GM19455 (cell line): ENCODE results near the gene PRRT1.
"Not testable (repeated sequence)": the region's sequence is repeated elsewhere in the genome, so short reads cannot be mapped to it uniquely, and the experiment has no call there.

Experiments used
- ATAC-seq: cut with Tn5 transposase; IDR thresholded peaks from one replicate; pipeline ENCODE4 v1.9.1; 2021; ENCODE audit not compliant: unreplicated experiment

PRRT1 gene

DNA sequence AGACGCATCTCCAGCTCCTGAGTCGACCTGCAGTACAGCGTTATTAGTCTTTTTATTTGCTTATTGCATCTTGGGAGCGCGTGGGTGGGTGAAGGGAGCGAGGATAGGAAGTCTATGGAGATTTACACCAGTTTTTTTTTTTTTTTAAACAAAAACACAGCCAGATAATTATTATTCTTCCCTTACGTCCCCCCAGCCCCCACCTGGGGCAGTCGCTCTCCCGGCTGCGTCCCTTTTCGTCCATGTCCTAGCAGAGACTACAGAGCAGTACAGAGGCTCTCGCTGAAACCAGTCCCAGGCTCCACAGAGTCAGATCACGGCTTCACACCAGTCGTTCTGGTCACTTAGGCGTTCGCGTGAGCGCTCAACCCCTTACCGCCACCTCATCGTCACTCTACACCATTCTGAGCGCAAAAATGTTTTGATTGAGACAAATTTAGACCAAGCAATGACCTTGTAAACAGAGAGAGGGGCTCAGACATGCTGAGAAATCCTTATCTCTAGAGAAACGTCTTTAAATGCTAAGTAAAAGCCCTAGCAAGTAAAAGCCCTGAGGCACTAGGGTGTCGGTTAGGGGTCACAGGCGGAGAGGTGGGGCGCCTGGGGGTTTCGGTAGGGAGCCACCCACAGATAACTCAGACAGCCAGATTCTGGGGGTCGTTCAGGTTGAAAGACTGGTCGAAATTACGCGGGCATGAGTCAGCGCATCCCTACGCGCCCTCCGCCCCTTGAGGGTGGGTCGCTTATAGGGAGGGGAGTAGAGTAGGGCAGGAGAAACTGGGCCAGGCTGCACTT lies 1.2 kb upstream of the PRRT1 start:
- no peak for ATAC-seq

DNA sequence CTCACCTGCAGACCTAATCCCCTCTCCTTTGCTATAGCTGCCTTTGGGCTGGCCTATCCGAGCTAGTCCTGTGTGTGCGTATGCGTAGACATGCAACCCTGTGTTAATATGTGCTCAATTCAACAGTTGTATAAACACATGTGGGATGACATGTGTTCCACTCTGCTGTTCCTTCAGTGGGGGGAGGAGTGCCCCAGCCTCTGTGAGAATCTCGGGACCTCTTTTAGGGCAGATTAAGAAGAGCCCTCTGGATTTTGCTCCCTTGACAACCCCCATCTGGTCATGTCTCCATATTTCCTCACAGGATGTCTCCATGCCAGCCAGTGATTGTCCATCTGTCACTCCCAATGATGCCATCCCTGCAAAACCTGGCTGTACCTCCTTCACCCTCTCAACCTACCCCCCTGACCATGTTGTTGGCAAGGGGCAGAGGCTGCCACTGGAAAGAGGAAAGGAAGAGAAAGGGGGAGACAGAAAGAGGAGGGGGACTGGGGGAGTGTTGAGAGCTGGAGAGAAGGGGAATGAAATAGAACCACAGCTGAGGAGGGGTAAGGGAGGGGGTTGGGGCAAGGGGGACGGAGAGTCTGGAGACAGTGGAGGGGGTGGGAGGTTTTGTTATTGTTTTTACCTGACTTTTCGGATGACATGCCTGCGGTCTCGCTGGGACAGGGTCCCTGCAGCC lies 417 bp downstream of the PRRT1 start:
- ATAC-seq, result no peak

DNA sequence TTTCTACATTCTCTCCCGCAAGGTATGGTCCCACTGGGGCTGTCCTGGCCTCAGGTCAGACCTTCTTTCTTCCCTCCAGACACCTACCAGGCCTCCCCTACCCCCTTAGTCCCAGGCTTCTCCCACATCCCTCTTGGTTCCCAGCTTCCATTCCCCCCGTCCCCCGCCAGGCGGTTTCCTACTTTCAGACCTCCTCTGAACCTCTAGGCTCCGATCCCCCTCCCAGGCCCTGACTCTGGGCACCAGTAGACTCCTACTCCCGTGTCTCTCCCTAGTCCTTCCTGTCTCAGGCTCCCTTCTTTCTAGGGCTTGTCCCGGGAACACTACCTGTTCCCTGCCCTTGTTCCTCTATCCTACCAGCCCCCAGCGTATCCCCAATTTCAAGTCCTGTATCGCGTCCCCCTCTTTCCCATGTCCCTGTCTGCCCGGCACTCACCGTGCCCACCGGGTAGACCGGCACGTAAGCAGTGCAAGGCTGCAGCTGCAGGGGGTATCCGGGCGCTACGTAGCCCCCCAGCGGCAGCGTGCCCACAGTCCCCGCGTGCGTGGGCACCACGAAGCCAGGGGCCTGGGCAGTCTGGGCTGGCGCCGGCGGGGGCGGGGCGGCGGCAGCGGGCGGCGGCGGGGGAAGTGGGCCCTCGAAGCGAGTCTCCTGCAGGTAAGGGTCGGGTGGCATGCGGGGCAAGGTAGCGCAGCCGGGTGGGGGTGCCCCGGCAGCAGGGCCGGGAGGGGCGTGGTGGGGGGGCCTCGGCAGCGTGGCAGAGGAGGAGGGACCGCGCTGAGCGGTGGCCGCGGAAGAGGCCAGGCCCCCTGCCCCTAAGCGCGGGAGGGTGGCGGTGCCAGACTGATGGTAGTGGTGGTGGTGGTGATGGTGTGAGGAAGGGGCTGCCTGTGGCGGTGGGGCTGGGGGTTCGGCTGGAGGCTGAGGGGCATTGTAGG lies 1.5 kb downstream of the PRRT1 start:
- no peak for ATAC-seq

DNA sequence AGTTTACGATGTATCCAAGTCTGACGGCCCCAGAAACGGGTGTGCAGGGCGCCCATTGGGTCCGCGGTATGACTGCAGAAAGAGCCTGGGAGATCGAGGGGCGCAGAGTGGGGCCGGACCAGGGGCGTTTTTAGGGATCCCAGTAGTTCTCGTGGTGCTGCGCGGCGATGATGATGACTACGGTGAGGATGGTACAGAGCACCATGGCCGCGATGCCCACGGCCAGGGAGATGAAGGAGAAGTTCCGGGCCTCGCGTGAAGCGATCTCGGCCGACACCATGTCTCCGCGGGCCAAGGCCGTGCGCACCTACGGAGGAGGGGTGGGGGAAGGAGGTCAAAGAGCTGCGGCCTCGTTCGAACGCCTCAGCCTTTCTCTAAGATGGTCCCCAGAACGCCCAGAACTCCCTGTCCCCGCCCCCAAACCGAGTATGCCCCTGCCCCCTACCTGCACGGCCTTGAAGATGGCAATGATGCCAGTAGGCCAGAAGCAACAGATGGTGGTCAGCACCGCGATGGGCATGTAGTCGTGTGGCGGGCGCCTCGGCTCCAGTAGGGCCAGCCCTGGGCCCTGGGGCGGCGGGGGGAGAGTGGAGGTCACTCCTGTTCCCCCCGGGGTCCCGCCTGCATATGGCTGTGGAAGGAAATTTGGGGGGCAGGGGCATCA lies 2.5 kb downstream of the PRRT1 start:
- no peak for ATAC-seq

DNA sequence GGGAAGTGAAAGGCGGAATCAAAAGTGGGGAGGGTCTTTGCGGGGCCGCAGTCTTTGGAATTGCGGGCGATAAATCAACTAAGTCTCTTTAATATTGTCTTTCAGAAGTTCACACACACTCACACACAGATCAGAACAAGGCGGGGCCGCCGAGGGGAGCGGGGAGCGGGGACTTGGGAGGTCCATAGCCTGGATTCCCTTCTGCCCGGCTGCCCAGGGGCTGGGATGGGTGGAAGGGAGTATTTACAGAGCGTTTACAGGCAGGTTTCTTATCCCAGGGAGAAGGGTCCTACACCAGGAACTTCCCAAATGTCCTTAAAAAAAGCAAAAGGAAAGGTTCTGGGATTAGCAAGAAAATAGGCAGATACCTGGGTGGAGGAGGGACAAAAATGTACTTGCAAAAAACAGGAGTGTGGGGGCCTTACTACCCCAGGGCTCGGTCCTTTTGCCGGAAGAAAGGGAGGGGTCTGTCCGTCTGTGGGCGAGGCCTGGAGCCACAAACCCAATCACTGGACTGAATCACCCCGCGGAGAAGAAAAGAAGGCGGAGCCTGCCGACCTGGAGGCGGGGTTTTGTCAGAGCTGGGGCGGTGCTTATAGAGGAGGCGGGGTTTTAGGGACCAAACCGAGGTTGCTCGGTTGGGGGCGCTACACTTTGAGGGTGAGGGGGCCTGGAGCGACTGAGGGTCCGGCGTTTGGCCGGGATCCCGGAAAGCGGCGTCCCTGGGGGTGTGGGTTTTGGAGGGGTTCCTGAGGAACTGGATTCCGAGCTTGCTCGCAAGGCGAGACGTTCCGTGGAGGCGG lies 3.2 kb downstream of the PRRT1 start:
- no peak for ATAC-seq

DNA sequence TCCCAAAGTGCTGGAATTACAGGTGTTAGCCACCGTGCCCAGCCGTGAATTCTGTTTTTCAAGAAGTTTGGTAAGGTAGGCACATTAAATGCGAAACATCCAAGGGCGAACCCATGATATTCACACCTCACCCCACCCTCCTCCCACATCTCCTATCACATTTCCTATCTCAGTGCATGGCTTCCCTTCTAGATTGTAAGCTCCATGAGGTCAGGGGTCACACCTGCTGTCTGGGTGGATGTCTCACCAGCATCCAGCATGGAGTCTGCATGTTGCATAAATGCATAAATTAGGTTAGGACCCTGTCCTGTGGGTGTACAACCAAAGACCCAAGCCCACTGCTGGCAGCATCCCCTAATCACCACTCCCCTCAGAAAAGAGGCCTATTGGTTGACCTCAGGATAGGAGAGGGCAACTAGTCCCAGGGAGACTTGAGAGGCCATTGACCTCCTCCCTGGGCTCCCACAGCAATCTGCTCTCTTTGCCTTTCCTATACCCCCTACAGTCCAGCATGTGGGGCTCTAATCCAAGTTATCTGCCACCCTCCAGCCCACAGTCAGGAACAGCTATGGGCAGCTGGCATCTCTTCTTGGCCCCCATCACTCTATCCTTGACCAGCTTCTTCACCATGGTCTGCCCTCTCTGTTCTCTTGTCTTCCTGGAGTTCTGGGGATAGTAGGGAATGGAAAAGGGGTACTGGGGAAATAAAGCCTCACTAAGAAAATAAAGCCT lies 4.2 kb downstream of the PRRT1 start:
- no peak for ATAC-seq

DNA sequence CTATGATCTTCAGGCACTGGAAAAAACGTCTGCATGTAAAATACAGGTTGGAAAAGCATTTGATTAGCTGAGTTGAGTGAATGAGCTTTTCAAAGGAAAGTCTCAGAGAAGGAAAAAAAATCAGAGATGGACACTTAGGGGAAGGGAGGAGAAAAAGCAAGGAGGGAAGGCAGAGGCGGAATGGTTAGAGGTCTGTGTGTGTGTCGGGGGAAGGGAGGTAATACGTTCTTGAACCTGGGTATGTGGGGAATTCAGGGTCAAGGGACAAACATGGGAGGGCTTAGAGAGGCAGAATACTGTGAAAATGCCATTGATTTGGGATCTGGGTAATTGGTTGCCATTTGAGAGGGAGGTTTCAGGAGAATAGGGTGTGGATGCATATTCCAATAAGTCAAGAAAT lies 5.1 kb downstream of the PRRT1 start:
- no peak for ATAC-seq

DNA sequence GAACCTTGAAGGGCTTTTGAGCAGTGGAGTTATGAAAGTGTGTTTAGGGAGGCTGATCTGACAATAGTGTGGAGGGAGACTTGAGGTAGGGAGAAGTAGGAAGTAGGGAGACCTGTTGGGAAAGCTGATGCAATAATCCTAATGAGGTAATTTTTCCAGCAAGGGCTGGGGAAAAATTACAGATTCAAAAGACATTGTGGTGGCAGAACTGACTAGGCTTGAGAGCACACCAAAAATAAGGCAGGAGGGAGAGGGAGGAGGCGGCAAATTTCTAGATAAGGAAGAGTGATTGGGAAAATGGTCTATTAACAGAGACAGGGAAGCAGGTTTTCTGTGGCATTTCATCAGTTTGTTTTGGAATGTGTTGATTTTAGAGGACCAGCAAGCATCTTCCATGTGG lies 5.5 kb downstream of the PRRT1 start:
- no peak for ATAC-seq

DNA sequence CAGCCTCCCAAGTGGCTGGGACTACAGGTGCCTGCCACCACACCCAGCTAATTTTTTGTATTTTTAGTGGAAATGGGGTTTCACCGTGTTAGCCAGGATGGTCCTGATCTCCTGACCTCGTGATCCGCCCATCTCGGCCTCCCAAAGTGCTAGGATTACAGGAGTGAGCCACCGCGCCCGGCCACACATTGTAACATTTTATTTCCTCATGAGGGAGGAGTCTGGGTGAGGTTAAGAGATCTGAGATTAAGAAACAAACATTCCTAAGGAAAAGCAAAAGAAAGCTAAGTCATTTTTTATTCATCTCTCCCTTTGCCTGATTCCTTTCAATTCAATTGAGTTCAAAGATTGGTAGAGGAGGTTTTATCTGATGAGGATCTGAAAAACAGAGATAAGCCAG lies 7.5 kb downstream of the PRRT1 start:
- ATAC-seq, result not testable (repeated sequence)

DNA sequence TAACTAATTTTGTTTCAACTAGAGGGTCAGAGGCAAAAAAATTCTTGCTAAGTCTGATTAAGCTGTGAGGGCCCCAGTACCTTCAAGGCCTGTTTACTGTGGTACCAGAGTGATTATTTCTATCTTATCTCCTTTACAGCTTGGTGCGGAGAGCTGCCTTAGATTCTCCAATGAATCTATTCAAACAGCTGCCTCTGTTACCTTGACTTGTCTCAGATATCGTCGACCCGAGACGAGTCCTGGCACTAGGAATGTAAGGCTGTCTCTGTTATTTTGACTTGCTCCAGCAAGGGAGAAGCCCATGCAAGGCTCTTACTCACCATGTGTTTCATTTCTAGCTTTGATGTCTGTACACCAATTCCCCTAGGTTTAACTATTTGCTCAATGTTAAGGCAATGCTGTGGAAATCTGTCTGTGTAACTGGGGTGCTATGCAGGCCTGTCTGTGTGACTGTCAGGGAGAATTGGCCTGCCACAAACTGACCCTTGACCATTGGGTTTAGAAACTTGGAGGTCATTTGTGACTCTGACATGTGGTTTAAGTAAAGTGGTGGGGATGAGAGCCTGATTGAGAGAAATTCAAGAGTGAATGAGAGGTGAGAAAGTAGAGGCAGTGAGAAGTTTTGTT lies 11.2 kb downstream of the PRRT1 start:
- no peak for ATAC-seq

DNA sequence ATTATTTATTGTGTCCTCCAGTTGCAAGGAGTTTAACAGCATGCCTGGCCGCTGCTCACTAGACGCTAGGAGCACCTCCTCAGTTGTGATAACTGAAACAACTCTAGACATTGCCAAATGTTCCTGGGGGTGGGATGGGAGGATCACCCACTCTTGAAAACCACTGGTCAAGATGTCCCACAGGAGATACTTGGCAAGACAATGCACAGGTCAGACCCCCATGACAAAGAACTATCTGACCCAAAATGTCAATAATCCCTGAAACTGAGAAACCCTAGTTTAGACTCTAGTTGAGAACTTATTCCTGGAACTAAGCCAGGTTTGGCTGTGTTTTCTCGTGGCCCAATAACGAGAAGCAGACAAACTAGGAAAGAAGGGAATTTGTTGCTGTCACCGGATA lies 12.1 kb downstream of the PRRT1 start:
- no peak for ATAC-seq

DNA sequence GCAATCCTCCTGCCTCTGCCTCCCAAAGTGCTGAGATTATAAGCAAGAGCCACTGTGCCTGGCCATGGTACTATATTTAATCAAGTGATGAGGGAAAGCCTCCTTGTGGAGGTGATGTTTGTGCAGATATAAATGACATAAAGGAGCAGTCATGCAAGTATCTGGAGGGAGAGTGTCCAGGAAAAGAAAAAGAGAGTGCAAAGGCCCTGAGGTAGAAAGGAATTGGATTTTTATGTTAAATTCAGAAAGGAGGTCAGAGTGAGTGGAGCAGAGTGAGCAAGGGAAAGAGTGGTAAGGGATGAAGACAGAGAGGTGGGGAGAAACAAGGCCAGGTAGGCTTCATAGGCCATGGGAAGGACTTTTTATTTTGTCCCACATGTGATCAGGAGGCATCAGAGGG lies 14.3 kb downstream of the PRRT1 start:
- ATAC-seq, result no peak

DNA sequence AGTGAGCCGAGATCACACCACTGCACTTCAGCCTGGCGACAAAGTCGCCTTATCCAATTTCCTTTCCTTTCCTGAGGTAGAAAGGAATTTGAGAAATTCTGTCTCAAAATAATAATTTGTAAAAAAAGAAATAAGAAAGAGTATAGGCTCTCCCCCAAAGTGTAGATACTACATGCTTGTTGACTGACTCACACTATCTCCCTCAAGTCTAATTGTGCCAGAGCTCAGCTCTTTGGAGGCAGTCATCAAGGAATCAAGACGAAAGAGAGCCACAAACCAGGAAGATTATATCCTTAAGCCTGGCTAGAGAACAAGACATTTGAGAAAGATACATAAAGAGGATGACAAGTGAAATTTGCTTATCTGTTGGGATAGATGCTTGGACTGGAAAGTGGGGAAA lies 18.0 kb downstream of the PRRT1 start:
- no peak for ATAC-seq

DNA sequence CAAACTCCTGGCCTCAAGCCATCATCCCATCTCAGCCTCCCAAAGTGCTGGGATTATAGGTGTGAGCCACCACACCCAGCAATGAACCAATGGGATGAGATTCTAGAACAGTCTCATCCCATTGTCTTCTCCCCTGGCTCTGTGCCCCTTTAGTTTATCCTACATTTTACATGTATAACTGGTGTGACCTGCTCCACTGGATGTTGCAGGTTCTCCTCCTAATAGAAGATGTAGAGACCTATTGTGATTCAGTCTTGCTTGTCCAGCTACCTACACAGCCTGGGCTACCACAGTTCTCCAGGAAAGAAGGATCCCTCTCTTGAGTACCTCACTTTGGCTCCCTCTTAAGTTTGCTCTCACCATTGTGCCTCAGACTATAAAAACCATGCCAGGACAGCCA lies 19.6 kb downstream of the PRRT1 start:
- ATAC-seq, result no peak

DNA sequence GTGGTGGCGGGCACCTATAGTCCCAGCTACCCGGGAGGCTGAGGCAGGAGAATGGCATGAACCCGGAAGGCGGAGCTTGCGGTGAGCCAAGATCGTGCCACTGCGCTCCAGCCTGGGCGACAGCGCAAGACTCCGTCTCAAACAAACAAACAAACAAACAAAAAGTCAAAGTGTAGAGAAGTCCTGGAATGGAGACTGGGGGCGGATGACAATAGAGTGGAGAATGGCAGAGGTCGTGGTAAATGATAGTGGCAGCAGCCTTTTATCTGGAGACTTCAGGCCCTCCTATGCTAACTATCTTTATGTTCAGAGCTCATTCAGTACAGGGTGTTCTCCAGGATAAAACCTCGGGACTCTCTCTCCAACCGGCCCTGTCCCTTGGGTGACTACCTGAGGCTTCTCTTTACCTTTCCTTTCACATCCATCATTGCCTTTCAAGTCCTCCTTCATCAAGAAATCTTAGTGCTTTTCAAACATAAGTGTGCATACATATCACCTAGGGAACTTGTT lies 20.2 kb downstream of the PRRT1 start:
- no peak for ATAC-seq

DNA sequence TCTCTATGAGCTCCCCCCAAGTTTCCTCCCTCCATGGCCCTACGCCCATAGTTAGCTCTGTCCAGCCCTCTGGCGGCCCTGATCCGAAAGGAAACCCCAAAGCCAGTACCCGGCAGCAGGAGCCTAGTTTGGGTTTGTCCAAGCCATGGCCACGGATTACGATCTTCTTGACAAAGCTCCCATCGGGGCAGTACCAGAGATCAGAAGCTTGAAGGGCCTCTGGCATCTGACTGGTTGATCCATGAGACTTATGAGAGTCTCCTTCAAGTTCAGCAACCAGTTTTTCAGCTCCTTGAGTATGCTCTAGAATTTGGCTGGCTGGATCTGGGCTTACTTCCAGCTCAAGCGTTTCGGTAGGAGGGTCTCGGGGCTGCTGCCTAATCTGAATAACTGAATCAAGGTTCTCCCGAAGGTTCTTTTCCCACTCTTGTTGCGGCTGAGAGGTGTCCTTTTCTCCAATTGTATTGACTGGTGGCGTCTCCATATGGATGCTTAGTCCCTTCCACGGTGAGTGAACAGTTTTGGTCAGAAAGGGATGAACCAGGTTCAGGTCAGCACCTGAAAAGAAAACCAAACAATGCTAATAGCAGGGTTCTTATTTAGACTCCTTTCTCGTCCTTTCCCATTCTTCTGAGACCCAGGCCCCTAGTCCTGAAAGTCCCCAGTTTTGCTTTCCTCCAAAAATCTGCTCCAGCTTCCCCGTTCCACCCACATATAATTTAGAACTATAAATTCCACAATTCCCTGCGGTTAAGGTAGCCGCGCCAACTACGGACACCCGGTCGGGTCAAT lies 22.2 kb downstream of the PRRT1 start:
- ATAC-seq, result no peak

DNA sequence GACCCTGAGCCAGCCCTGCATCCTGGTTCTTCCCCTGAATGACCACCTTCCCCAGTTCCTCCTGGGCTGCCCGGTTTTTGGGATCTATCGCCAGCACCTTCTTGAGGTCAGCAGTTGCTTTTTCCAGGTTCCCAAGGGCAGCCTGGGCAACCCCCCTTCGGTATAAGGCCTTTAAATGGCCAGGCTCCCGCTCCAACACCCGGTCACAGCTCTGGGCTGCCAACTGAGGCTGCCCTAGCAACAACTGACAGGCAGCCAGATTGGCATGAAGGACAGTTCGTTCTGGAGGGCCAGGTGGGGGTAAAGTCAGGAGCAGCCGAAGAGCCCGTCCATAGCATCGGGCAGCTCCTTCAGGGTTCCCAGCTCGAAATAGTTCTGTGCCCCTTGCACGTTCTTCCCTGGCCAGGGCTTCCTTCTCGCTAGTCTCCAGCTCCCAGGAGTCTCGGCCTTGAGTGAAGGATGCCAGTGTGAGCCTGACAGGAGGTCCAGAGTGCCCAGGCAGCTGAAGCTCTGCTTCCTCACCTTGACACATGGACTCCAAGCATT lies 22.9 kb downstream of the PRRT1 start:
- ATAC-seq, result no peak
